ENCODE results near the gene CRYZ.

GRCh38 chr1:74755475-74755874, 22.6 kb upstream of the CRYZ start:
- TF ChIP-seq TCF4 (CRISPR knock-in tag; IDR thresholded peaks at IDR 0.05; ENCODE audit: borderline replicate concordance) (no peak), PATZ1 (CRISPR knock-in tag; IDR thresholded peaks at IDR 0.05; ENCODE audit: borderline replicate concordance) (no peak), CSRNP3 (CRISPR knock-in tag; IDR thresholded peaks at IDR 0.05) (no peak)
